OCI-M2 (cell line): ENCODE data around the gene WFIKKN1.
A peak's percentile ranks its signal among the peaks of the same experiment; 100 is the strongest.

Source experiments
- DNase-seq: peaks from one replicate; lab custom pipeline; 2025; ENCODE audit not compliant: unreplicated experiment; lab: John Stamatoyannopoulos, UW

Gene WFIKKN1, protein sequence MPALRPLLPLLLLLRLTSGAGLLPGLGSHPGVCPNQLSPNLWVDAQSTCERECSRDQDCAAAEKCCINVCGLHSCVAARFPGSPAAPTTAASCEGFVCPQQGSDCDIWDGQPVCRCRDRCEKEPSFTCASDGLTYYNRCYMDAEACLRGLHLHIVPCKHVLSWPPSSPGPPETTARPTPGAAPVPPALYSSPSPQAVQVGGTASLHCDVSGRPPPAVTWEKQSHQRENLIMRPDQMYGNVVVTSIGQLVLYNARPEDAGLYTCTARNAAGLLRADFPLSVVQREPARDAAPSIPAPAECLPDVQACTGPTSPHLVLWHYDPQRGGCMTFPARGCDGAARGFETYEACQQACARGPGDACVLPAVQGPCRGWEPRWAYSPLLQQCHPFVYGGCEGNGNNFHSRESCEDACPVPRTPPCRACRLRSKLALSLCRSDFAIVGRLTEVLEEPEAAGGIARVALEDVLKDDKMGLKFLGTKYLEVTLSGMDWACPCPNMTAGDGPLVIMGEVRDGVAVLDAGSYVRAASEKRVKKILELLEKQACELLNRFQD

DNA sequence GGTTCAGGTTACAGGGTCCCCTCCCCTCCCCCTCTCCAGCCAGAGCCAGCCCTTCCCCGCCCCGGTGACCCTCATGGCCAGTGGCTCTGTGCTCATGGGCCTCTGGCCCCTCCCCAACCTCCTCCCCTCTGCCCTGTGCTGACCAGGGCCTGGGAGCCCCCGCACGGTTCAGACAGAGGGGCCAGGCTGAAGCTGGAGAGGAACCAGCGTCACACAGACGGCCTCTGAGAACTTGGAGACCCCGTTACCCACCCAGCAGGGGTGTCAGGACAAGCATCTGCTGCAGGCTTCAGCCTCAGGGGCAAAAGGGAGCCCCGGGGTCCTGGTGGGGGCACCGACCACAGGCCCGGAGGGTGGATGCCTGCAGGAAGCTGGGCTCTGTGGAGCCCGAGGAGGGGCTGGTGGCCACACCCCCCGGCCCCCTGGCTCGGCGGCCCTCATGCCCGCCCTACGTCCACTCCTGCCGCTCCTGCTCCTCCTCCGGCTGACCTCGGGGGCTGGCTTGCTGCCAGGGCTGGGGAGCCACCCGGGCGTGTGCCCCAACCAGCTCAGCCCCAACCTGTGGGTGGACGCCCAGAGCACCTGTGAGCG lies at the start of gene WFIKKN1:
Gene WFIKKN1 (plus strand): TSS at position 171 of the 591 bp plus-strand sequence. CDS start 269 bp downstream, at position 440.
- DNase-seq = no peak

DNA sequence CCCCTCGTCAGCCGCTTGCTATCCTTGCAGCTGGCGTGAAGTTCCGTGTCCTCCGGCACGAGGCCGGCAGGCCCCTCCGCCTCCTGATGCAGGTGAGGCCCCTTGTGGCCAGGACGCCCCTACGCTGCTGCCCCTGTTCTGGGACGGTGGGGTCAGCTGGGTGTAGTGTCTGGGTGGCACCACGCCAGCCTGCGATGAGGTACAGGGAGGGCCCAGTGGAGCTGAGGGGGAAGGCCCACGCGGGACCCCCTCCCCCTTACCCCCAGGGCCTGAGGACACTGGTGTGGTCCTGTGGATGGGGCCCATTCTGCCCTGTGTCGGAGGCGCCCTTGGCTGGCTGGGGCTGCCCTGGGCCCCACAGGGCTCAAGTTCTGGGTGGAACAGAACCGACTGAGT lies 48.6 kb upstream of the WFIKKN1 start:
- DNase-seq = no peak

DNA sequence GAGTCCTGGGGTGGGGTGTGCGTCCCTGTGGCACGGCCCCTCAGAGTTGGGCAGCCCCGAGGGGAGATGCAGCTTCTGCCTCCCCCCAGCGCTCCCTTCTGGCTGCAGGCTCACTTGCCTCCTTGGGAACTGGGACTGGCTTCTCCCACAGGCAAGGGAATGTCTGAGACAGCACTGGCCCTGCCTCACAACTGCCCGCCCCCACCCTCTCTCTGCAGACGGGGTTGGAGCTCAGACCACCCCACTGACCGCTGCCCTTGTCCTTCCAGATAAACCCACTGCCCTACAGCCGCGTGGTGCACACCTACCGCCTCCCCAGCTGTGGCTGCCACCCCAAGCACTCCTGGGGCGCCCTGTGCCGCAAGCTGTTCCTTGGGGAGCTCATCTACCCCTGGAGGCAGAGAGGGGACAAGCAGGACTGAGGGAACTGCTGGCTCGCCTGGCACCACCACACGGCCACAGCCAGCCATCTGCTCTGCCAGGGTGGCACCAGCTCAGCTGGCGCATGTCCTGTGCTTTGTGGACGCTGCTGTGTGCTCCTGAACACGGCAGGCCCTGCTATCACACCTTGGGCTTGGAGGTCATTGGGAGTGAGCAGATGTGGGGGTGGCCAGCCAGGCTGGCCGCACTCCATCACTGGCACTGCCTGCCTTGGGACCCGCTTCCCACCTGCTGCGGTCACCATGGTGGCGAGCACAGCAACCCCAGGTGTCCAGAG lies 48.0 kb upstream of the WFIKKN1 start:
- no peak for DNase-seq

DNA sequence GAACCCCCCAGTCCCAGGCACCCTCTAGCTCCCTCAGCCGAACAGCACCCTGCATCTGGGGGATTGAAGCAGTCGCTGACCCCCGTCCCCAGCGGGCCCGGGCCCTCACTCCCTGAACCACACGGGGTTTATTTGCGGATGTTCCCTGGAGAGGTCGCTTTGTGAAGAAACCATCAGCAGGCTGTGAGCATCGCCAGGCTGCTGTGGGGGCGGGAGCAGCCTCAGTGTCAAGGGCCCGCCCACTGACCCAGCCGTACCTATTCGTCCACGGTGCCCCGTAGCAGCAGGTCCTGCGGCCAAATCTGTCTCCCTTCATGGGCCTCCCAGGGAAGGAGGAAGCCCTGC lies 47.3 kb upstream of the WFIKKN1 start:
- no peak for DNase-seq

DNA sequence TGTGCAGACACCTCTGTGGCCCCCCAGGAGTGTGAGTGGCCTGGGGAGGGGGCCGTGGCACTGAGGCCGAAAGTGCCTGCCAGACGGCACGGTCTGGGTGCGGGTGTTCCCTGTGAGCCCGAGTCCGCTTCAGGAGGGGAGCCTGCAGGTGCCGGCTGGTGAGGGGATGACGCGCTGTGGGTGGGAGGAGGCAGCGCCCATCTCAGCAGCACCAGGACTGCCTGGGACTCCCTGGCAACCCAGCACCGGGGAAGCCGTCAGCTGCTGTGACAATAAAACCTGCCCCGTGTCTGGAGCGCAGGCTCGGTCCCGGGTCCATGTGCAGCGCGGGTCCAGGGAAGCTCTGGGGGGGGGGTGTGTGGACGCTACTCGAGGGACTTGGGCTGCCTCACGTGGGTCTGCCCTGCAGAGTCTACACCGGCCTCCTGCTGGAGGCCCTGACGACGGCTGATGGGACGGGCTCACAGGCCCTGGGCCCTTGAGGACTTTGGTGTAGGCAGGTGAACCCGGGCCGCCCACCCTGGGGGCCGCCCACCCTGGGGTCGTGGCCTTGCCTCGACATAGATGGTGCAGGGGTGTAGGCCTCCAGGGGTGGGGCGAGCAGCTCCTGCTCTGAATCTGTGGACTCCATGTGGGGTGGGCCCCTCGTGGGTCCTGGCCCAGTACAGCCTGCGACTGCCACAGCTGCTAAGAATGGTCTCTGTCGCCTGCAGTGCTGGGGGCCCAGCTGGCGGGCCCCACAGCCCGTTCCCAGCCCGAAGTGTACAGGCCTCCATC lies 46.8 kb upstream of the WFIKKN1 start:
- DNase-seq = no peak

DNA sequence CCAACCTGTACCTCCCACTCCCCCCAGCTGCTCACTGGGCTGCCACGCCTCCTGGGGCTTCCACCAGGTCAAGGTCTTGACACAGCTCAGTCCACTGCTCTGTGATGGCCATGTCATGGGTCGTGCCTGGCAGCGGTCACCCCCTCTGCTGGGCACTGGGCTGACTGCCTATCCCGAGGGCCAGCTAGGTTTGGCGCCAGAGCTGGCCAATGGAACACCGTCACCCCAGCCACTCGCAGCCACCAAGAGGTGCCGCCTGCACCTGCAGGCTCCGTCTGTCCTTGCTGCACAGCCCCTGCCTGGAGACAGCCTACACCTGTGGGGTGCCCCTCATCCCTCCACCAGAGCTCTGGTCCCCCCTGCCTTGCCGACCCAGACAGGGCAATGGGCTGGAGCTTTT lies 45.4 kb upstream of the WFIKKN1 start:
- DNase-seq = no peak

DNA sequence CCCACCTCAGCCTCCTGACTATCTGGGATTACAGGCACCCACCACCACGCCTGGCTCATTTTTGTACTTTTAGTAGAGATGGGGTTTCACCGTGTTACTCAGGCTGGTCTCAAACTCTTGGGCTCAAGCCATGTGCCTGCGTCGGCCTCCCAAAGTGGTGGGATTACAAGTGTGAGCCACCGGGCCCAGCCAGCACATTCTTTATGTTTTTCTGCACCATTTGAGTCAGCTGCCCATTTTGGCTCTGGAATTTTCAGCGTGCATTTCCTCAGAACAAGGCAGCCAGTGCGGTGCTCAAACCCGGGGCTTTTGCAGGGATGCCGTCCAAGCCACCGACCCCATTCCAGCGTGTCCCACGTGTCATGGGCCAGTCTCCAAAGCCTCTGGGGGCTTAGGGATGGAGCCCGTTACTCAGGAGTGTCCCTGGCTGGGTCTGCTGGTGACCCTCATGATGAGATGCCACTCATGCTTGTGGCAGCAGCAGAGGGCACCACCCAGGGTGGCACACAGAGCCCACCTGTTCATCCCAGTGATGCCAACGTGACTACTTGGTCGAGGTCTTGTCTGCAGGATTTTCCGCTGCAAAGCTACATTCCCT lies 44.6 kb upstream of the WFIKKN1 start:
- DNase-seq = no peak

DNA sequence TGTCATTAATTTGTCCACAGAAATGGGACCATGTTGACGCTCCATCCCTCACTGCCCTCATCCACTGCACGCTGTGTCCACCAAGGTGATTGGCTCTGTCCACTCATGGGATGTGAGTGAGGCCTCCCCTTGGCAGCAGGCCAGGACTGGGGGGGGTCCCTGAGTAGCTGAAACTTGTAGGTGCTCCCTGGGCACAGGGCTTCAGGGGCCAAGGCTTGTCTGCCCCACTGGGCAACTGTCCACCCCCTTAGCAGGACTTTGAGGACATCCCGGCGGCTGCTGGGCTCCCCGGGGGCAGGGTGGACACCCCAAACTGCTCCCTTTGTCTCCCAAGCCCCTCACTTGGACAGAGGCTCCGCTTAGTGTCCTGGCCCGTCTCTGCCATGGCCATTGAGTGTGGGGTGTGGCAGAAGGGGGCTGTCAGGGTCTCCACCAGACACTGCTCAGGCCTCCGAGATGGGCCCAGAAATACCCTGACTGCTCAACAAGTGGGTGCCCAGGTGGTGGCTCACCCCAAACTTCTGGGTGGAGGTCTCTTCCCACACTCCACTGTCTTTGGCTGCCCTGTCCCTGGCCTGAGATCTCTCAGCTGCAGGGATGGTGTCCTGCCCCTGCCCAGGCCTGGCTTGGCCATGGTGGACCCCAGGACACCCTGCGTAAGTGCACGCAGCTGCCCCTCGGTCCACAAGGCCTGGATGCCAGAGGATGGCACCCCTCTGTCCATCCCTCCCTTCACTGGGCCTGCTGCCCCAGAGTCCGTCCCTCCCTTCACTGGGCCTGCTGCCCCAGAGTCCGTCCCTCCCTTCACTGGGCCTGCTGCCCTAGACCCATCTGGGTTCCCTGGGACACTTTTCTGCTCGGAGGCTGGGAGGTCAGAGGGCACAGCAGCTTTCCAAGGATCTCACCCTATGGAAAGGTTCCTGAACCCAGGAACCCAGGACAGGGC lies 43.9 kb upstream of the WFIKKN1 start:
- DNase-seq = no peak

DNA sequence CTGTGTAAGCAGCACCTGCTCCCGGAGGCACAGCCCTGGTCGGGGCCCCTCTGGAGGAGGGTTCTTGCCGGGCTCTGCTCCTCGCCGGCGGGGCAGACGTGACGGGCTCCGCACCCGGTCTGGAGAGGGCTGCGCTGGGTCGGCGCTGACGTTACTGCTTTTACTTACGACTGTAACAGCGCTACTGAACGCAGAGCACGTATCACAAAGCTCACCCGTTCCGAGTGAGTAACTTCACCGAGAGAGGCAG lies 42.2 kb upstream of the WFIKKN1 start:
- DNase-seq = no peak

DNA sequence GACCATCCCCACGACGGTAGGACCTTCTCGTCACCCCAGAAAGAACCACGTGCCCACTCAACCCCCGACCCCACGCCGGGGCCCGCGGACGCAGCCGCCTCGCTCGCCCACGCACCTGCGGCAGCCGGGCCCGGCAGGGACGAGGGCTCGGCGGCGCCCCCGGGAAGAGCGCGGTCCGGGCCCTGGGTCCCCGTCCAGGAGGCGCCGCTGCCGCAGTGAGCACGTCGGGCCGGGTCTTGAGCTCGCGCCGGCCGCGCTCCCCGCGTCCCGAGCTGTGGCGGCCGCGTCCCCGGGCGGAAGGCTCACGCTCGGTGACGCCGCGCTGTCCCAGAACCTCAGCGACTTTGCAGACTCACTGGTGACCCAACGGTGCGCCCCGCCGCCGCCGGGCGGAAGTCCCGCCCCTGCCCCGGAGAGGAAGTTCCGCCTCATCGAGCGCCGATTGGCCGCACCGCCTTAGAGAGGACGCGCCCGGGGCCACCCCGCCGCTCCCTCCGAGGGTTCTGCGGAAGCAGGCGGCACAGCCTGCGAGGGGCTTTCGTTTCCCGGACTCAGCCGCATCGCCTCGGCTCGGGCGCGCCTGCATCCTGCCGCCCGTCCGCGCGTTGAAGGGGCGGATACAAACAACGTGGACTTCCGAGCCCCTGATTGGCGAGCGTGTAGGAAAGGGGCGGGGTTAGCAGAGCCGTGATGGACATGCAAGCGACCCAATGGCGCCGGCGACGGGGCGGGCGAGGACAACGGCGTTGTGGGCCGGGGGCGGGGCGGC lies 41.7 kb upstream of the WFIKKN1 start:
- no peak for DNase-seq

DNA sequence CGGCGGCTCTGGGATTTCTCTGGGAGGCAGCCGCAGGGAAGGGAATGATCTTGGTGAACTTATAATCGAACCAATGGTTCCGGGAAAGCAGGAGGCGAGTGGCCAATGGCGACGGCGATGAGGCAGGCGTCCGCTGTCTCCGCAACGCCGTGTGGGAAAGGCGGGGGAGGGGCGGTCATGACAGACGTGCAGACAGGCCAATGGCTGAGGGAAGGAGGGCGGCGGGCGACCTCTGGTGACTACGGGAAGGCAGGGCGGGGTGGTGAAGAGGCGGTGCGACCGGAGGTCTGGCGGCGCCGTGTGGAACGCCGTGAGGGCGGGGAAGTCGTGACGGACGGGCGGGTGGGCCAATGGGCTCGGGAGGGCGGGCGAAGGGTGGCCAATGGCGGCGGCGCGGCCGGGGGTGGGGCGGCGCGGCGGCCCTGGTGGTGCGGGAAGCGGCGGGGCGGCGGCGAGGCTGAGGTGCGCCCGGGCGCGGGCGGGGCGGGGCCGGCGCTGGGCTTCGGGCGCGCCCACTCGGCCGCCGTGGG lies 41.1 kb upstream of the WFIKKN1 start, which contains the start of gene RAB40C:
Gene RAB40C (plus strand): TSS at position 409 of the 530 bp plus-strand sequence. CDS start 226 bp downstream, outside the sequence.
- peak; percentile 54 for DNase-seq

DNA sequence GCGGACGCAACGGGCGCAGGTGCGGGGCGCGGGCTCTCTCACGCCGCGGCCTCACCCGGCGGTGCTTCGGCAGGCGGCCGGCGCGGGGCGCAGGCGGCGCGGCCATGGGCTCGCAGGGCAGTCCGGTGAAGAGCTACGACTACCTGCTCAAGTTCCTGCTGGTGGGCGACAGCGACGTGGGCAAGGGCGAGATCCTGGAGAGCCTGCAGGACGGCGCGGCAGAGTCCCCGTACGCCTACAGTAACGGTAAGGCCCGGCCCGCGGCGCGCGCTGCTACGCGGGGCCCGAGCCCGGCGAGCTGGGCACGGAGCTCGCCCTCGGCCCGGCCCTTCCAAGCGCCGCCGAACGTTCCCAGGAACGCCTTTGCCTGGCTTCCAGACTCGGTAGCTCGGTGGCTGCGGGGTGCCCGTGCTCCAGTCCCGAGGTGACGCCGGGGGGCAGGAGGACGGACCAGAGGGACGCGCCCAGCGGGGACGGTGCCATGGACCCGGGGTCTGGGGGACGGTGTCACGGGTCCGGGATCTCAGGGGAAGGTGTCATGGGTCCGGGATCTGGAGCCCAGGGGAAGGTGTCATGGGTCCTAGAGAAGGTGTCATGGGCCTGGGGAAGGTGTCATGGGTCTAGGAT lies 40.5 kb upstream of the WFIKKN1 start:
- no peak for DNase-seq

DNA sequence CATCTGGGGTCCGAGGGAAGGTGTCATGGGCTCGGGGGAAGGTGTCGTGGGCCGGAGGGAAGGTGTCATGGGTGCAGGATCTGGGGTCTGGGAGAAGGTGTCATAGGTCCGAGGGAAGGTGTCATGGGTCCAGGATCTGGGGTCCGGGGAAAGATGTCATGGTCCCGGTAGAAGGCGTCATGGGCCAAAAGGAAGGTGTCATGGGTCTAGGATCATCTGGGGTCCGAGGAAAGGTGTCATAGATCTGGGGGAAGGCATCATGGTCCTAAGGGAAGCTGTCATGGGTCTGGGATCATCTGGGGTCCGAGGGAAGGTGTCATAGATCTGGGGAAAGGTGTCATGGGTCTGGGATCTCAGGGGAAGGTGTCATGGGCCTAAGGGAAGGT lies 40.0 kb upstream of the WFIKKN1 start:
- no peak for DNase-seq

DNA sequence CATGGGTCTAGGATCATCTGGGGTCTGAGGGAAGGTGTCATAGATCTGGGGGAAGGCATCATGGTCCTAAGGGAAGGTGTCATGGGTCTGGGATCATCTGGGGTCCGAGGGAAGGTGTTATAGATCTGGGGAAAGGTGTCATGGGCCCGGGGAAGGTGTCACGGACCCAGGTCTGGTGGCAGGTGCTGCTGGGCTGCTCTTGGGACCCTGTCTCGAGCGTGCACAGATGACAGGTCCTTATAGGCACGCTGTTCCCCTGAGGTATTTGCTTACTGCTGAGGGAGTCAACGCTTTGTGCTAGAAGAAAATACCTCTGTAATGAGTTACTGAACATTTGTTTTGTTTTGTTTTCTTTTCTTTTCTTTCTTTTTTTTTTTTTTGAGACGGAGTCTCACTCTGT lies 39.6 kb upstream of the WFIKKN1 start:
- no peak for DNase-seq

DNA sequence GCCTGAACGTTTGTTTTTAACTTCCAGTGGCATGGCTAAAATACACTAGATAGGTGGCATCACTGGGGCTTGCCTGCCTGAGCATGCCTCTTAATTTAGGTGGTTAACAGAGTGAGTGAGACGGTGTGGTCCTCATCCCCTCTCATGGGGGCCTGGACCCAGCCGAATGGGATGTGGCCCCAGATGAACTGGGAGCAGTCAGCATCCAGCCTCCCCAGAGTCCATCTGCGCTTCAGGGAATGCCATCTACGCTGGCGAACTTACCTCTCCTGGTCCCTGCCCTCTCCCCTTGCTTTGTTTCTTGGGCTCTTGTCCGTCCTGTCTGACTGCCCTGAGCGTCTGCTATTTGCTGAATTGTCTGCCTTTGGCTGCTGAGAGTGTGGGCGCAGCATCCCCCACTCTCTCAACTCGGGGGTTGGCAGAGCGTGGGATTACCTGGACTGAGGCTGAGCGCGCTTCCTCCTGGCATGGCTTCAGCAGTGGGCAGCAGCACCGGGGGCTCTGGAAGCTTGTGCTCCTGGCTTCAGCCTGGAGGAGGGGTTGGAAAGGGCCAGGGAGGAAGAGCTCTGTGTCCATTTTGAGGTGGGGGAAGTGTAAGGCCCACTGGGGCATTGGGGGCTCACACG lies 38.8 kb upstream of the WFIKKN1 start:
- no peak for DNase-seq

DNA sequence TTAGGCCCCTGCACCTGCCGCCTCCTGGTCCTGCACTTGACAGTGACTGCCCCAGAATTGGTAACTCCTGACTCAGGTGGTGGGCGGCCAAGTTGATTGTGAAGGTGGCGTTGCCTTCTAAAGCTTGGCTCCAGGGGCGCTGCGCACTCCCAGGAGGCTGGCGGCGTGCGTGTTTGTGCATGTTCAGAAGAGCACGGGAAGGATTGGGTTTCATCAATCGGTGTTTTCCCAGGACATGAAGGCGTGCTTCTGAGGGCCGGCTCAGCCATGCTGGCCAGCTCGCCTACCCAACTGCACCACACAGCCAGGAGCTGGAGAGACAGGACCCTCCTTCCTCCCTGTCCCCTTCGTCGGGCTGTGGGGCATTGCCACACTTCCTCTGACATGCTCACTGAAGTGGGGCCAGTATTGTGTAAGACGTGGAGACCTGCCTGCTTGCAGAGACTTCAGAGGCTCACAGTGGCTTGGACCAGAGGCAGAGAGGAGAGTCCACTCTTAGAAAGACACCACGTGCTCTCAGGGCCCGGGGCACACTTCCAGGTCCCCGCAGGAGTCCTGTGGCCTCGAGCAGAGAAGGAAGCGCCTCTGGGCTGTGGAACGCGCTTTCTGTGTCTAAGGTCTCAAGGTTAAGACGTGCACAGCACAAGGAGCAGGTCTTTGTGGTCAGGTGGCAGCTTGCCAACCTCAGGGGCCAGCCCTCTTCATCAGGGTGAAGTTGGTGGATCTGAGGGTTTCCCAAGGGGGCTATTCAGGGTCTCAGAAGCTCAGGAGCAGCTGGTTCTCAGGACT lies 38.1 kb upstream of the WFIKKN1 start:
- no peak for DNase-seq

DNA sequence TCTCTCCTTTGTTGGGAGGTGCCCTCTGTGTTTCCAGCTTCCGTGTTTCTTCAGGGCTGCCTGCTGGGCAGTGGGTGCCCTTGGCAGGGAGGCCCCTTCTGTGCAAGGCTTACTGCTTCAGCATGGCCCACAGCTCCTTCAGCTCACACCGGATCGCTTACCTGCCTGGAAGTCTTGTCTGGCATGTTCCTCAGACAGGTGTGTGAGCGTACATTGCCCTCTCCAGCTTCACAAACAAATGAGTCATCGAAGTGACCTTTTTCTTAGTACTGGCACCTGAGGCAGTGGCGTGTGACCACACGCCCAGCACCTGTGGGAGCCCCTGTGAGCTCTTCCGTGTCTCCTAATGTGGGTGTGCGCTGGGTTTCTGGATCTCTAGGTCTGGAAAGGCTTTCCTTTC lies 37.4 kb upstream of the WFIKKN1 start:
- no peak for DNase-seq
